Measurements from ENCODE around the gene CMC1. TPM values are rescaled to one million over a fixed set of nuclear protein-coding genes. Genes with fewer than 3 reads are reported as not detected.

The CMC1 gene
- polyA plus RNA-seq, 2 of the 4 experiments (the other 2 are of a cell fraction) = 56.9 to 76.7 TPM

GRCh38 chr3:28335246-28335645 lies 93.8 kb downstream of the CMC1 start (continued):
- TF ChIP-seq ZC3H11A (IDR thresholded peaks at IDR 0.05) (no peak), RAD21 (conservative IDR thresholded peaks at IDR 0.05 in 1 of 2, IDR thresholded peaks at IDR 0.05 in 1 of 2) (no peak), CHD2 (IDR thresholded peaks at IDR 0.05; ENCODE audit: low read length, partially characterized antibody) (no peak), SMC3 (IDR thresholded peaks at IDR 0.05) (no peak), SREBF2 (IDR thresholded peaks at IDR 0.05) (no peak)

- FAIRE-seq = no peak
- Histone ChIP-seq H3K4me1 (peaks cover 1% of the 10 kb centered on the region; the same call in 2 of the 3 replicates), H3K27ac (no peak overlapping the region), H3K9me3 (no peaks in the 10 kb centered on the region), H3K4me3 (no peak overlapping the region), H3K4me2 (no peak overlapping the region)
- TF ChIP-seq CBX2 (IDR thresholded peaks at IDR 0.05; ENCODE audit: borderline replicate concordance, low read depth) (no peak), HOXB13 (CRISPR knock-in tag; IDR thresholded peaks at IDR 0.05; ENCODE audit: low read depth) (no peak), NR3C1 (IDR thresholded peaks at IDR 0.05) (no peak)
- no peak for ATAC-seq
- ChIA-PET CTCF (interaction anchor here (1.0 to 5.1 kb wide), 3 partner anchors 9 to 625 kb away, joined by 3 to 29 read pairs (median 7); partner anchors contain the start of gene EOMES), POLR2A (no interaction called here)
- DNase-seq (ENCODE audit: low read depth in 1 of 2, low spot score in 1 of 2) = no peak
Measured at GRCh38 chr3:28337230-28337629, 95.8 kb downstream of the CMC1 start.

GRCh38 chr3:28343144-28343543 lies 101.7 kb downstream of the CMC1 start:
- ChIA-PET POLR2A (no interaction called here), CTCF (no interaction called here)
- ATAC-seq (no peak), FAIRE-seq (no peak), DNase-seq (ENCODE audit: low read depth in 1 of 2, low spot score in 1 of 2) (no peak)
- Histone ChIP-seq H3K4me1 (peaks cover 28% of the 10 kb centered on the region), H3K9me3 (no peaks in the 10 kb centered on the region), H3K4me3 (no peak overlapping the region), H3K27ac (no peak overlapping the region), H3K4me2 (no peak overlapping the region; the same call in 2 of the 3 replicates)
- no peak for TF ChIP-seq CTCF (IDR thresholded peaks at IDR 0.05)
- TF ChIP-seq ELK1 (IDR thresholded peaks at IDR 0.05; ENCODE audit: low read depth, low read length) = no peak
- no peak for TF ChIP-seq CHD4 (IDR thresholded peaks at IDR 0.05; ENCODE audit: borderline replicate concordance)
- TF ChIP-seq HMGXB4 (CRISPR knock-in tag; IDR thresholded peaks at IDR 0.05; ENCODE audit: borderline replicate concordance) = no peak
- TF ChIP-seq NR3C1 (IDR thresholded peaks at IDR 0.05) = no peak
- no peak for TF ChIP-seq ZFP36 (IDR thresholded peaks at IDR 0.05; ENCODE audit: borderline replicate concordance, partially characterized antibody)
- TF ChIP-seq KDM1A (IDR thresholded peaks at IDR 0.05; ENCODE audit: low read depth) = no peak
- TF ChIP-seq HDAC2 (IDR thresholded peaks at IDR 0.05) = no peak
- no peak for TF ChIP-seq ZC3H11A (IDR thresholded peaks at IDR 0.05)
- no peak for TF ChIP-seq MYC (IDR thresholded peaks at IDR 0.05; ENCODE audit: borderline replicate concordance, low read length)

- FAIRE-seq (no peak), DNase-seq (ENCODE audit: low read depth in 1 of 2, low spot score in 1 of 2) (no peak), ATAC-seq (no peak)
- ChIA-PET CTCF (interaction anchor here (1.0 kb wide), 1 partner anchor 10 kb away, joined by 5 read pairs; no protein-coding TSS in a partner anchor), POLR2A (no interaction called here)
- 98% methylated on average over 1 of the region's 1 CpG for WGBS (ENCODE audit: missing lambda C conversion rate)
- Histone ChIP-seq H3K4me2 (no peak overlapping the region; the same call in 2 of the 3 replicates), H3K27ac (no peak overlapping the region), H3K4me1 (peaks cover 32% of the 10 kb centered on the region), H3K9me3 (no peaks in the 10 kb centered on the region), H3K4me3 (no peak overlapping the region)
- TF ChIP-seq PBX3 (IDR thresholded peaks at IDR 0.05) = no peak
- TF ChIP-seq HDAC2 (IDR thresholded peaks at IDR 0.05) = no peak
- TF ChIP-seq HOXA7 (CRISPR knock-in tag; IDR thresholded peaks at IDR 0.05) = no peak
- TF ChIP-seq SMC3 (IDR thresholded peaks at IDR 0.05) = no peak
- no peak for TF ChIP-seq POLR2A (IDR thresholded peaks at IDR 0.05; ENCODE audit: low read length)
- no peak for TF ChIP-seq E2F6 (IDR thresholded peaks at IDR 0.05; ENCODE audit: borderline replicate concordance, low read depth)
- TF ChIP-seq BHLHE40 (IDR thresholded peaks at IDR 0.05; ENCODE audit: low read depth, low read length) = no peak
- no peak for TF ChIP-seq MYC (IDR thresholded peaks at IDR 0.05; ENCODE audit: borderline replicate concordance, low read length)
Measured at GRCh38 chr3:28345690-28346089, 104.3 kb downstream of the CMC1 start.

Data from A549 (cell line).